A673 (cell line): ENCODE data around the gene DRD2. TPM values are rescaled to one million over a fixed set of nuclear protein-coding genes. Genes with fewer than 3 reads are reported as not detected.

Experiments
- BruUV-seq: library from RNA; stranded (reverse); fragments of 400-500 nt; replicated peaks from 2 replicates; lab custom pipeline; 2021; lab: Mats Ljungman, UMichigan
- CTCF ChIA-PET: fragments of 300-600 bp; sonication (Branson Sonifier 250); formaldehyde crosslinking; loops from one replicate; lab custom pipeline; 2022; ENCODE audit warnings: antibody characterized with exemption; lab: Charles Lee
- POLR2A ChIA-PET: fragments of 300-600 bp; sonication (Branson Sonifier 250); formaldehyde crosslinking; loops from one replicate; lab custom pipeline; 2022; ENCODE audit warnings: antibody characterized with exemption; ENCODE audit not compliant: low non-redundant PET; lab: Charles Lee
- DNase-seq: peaks from one replicate; pipeline ENCODE4 v3.0.0-alpha.2; 2015; ENCODE audit warnings: low spot score
- H3K27ac ChIP-seq: fragments of 200-600 bp; sonication (generic); 2 replicates; pipeline ENCODE4 v1.5.1; 2016; ENCODE audit warnings: mixed run types, low read depth, mild to moderate bottlenecking, mixed read lengths, antibody characterized with exemption, low read length; ENCODE audit not compliant: poor library complexity, severe bottlenecking
- H3K27me3 ChIP-seq: fragments of 200-600 bp; sonication (generic); replicated peaks from 2 replicates; pipeline ENCODE4 v1.6.1; 2017; ENCODE audit warnings: mixed run types, low read depth, mild to moderate bottlenecking, mixed read lengths, antibody characterized with exemption, low read length; ENCODE audit not compliant: insufficient read depth, poor library complexity
- H3K36me3 ChIP-seq: fragments of 200-600 bp; sonication (generic); 2 replicates; pipeline ENCODE4 v1.6.1; 2016; ENCODE audit warnings: mixed run types, mild to moderate bottlenecking, mixed read lengths, antibody characterized with exemption, low read length; ENCODE audit not compliant: insufficient read depth, poor library complexity, severe bottlenecking
- H3K4me1 ChIP-seq: fragments of 200-600 bp; sonication (generic); 2 replicates; pipeline ENCODE4 v1.6.1; 2017; ENCODE audit warnings: mixed run types, mild to moderate bottlenecking, mixed read lengths, antibody characterized with exemption, low read length; ENCODE audit not compliant: insufficient read depth, poor library complexity, severe bottlenecking
- H3K4me3 ChIP-seq: fragments of 200-600 bp; sonication (generic); 2 replicates; pipeline ENCODE4 v1.5.1; 2016; ENCODE audit warnings: low read depth, mixed run types, mild to moderate bottlenecking, mixed read lengths, low read length; ENCODE audit not compliant: poor library complexity, severe bottlenecking
- H3K9me3 ChIP-seq: fragments of 200-600 bp; sonication (generic); 2 replicates; pipeline ENCODE4 v1.6.1; 2016; ENCODE audit warnings: mixed run types, low read depth, mild to moderate bottlenecking, mixed read lengths, antibody characterized with exemption, low read length; ENCODE audit not compliant: poor library complexity, severe bottlenecking
- CTCF ChIP-seq: fragments of 300-800, 200-600 bp; sonication (generic); conservative IDR thresholded peaks from 2 replicates; pipeline ENCODE4 v1.5.1; 2017; ENCODE audit warnings: low read depth, mild to moderate bottlenecking, antibody characterized with exemption, low read length, moderate library complexity, mixed read lengths
- EZH2 ChIP-seq: fragments of 200-600 bp; sonication (generic); IDR thresholded peaks from 2 replicates; pipeline ENCODE4 v1.6.1; 2017; ENCODE audit warnings: borderline replicate concordance, low read depth, mild to moderate bottlenecking, mixed read lengths, antibody characterized with exemption, low read length; ENCODE audit not compliant: poor library complexity, severe bottlenecking
- intact Hi-C: fragments of 100-400 bp; cut with micrococcal nuclease; formaldehyde crosslinking; loops from one replicate; pipeline ENCODE4 v1.10.0; 2022; ENCODE audit not compliant: unreplicated experiment
- total RNA-seq: library from RNA; stranded (reverse); gene quantifications from 2 replicates; pipeline ENCODE4 v1.2.3, GENCODE V29; 2021

DRD2 gene
- total RNA-seq, 1 experiment from 2014 or later = 0.39 TPM

- no peak for DNase-seq
- H3K27me3 ChIP-seq = no peaks in the 10 kb centered on the region
- H3K27ac ChIP-seq = no peak overlapping the region
- TF ChIP-seq EZH2 = no peak
- no TSS peak for BruUV-seq
- H3K4me1 ChIP-seq = no peaks in the 10 kb centered on the region
- CTCF ChIA-PET = no interaction called here
- intact Hi-C loops = no loop called here
- H3K9me3 ChIP-seq = no peaks in the 10 kb centered on the region
- no peaks in the 10 kb centered on the region for H3K36me3 ChIP-seq
- POLR2A ChIA-PET = no interaction called here
- no peak overlapping the region for H3K4me3 ChIP-seq
Observed at GRCh38 chr11:113488931-113489351, 13.7 kb upstream of the DRD2 start.

GRCh38 chr11:113487622-113488021 is 12.4 kb upstream of the DRD2 start:
- H3K36me3 ChIP-seq = no peaks in the 10 kb centered on the region
- no peak for DNase-seq
- H3K27me3 ChIP-seq = no peaks in the 10 kb centered on the region
- ChIA-PET CTCF (no interaction called here), POLR2A (interaction anchor here (0.7 kb wide), 1 partner anchor 156 kb away, joined by 4 read pairs; no protein-coding TSS in a partner anchor)
- H3K4me3 ChIP-seq = no peak overlapping the region
- H3K9me3 ChIP-seq = no peaks in the 10 kb centered on the region
- no peak overlapping the region for H3K27ac ChIP-seq
- intact Hi-C loops = no loop called here
- TF ChIP-seq CTCF (no peak), EZH2 (no peak)
- no peaks in the 10 kb centered on the region for H3K4me1 ChIP-seq
- BruUV-seq = no TSS peak

- Histone ChIP-seq H3K27me3 (peaks cover 24% of the 10 kb centered on the region), H3K4me3 (no peak overlapping the region), H3K9me3 (no peaks in the 10 kb centered on the region), H3K36me3 (no peaks in the 10 kb centered on the region), H3K27ac (no peak overlapping the region), H3K4me1 (no peaks in the 10 kb centered on the region)
- intact Hi-C loops = no loop called here
- DNase-seq = no peak
- ChIA-PET CTCF (no interaction called here), POLR2A (no interaction called here)
- TF ChIP-seq CTCF = no peak
- no peak for TF ChIP-seq EZH2
- no TSS peak for BruUV-seq
Observed at GRCh38 chr11:113484223-113484622, 9.0 kb upstream of the DRD2 start.

- ChIA-PET POLR2A (no interaction called here), CTCF (no interaction called here)
- peaks cover 49% of the 10 kb centered on the region for H3K27me3 ChIP-seq
- intact Hi-C loops = no loop called here
- H3K4me1 ChIP-seq = no peaks in the 10 kb centered on the region
- BruUV-seq = no TSS peak
- H3K4me3 ChIP-seq = no peak overlapping the region
- H3K9me3 ChIP-seq = no peaks in the 10 kb centered on the region
- no peaks in the 10 kb centered on the region for H3K36me3 ChIP-seq
- no peak for DNase-seq
- no peak for TF ChIP-seq CTCF
- TF ChIP-seq EZH2 = no peak
- H3K27ac ChIP-seq = no peak overlapping the region
Observed at GRCh38 chr11:113481672-113482071, 6.5 kb upstream of the DRD2 start.
